ENCODE data around the gene EIF5A2.

The EIF5A2 gene

GRCh38 chr3:170848292-170848917, 60.0 kb downstream of the EIF5A2 start:
- DNase-seq: no peak

DNA sequence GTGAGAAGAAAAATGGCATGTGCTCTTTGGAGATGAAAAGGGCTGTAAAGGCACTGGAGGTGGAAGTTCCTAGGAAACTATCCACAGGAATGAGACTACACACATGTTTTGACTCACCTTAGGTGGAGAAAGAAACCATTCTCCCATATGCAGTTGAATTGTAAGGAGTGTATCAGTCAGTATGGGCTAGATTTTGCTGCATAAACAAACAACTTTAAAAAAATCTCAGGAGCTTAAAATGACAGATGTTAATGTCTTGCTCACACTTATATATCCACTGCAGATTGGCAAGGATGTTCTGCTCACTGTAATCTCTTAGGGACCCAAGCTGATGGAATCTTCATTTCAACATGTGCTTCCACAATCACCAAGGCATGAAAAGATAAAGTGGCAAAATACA, 64.1 kb downstream of the EIF5A2 start:
- no peak for DNase-seq

DNA sequence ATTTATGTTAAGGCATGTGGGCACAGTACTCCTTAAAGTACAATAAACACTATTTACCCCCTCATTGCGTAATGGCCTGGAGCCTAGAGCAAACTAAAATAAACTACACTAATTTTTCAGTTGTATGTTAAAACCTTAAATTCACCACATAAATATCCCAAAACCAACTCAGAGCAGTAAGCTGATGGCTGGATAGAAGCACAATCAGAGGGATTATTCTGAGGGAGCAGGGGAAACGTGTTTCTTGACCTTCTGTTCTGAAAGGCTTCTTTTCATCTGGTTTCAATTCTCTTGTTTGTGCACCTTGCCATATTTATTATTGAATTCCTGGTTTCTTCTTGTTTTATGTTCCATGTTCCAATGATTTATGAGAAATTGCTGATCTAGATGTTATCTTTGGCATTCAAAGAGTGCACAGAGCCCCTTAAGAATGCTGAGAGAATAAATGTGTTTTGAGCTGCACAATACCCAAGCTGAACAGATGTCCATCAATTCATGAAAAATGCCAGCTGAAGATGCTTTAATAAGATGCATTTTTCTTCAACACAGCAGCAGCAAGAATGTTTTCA, 68.1 kb downstream of the EIF5A2 start:
- no peak for DNase-seq

DNA sequence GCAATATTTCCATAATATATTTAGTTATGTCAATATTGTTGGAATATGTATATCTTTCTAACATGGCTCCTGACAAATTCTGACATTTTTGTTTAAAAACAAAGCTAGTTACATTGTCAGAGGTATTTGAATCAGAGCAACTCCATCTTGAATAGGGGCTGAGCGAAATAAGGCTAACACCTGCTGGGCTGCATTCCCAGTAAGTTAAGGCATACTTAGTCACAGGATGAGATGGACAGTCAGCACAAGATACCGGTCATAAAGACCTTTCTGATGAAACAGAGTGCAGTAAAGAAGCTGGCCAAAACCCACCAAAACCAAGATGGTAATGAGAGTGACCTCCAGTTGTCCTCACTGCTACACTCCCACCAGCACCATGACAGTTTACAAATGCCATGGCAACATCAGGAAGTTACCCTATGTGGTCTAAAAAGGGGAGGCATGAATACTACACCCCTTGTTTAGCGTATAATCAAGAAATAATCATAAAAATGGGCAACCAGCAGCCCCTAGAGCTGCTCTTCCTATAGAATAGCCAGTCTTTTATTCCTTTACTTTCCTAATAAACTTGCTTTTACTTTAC, 68.8 kb downstream of the EIF5A2 start:
- DNase-seq: no peak

All from stimulated activated CD4-positive, alpha-beta T cell treated with anti-CD3 and anti-CD28 coated beads, Interleukin-2, amount 100 ng/mL, for 48 hours (primary cell).